Suprapubic skin (tissue), 4 donors: ENCODE data around the gene ATG14. TPM values are rescaled to one million over a fixed set of nuclear protein-coding genes. Genes with fewer than 3 reads are reported as not detected.

Source experiments
- DNase-seq, 2 donors: peaks; one replicate each; pipeline ENCODE4 v3.0.0-alpha.2; 2019; ENCODE audit warnings: low spot score in 2 of 2
- H3K27ac ChIP-seq: fragments of 200-600 bp; sonication (generic); one replicate; pipeline ENCODE4 v1.5.1; 2019
- H3K27me3 ChIP-seq: fragments of 200-600 bp; sonication (generic); one replicate; pipeline ENCODE4 v1.5.1; 2019
- H3K36me3 ChIP-seq: fragments of 200-600 bp; sonication (generic); one replicate; pipeline ENCODE4 v1.5.1; 2019
- H3K4me1 ChIP-seq: fragments of 200-600 bp; sonication (generic); one replicate; pipeline ENCODE4 v1.5.1; 2019
- H3K4me3 ChIP-seq: fragments of 200-600 bp; sonication (generic); one replicate; pipeline ENCODE4 v1.5.1; 2019; ENCODE audit warnings: mild to moderate bottlenecking
- H3K9me3 ChIP-seq: fragments of 200-600 bp; sonication (generic); one replicate; pipeline ENCODE4 v1.5.1; 2019
- EP300 ChIP-seq: sonication (generic); formaldehyde crosslinking; IDR thresholded peaks from one replicate; pipeline ENCODE4 v1.6.1; 2017; ENCODE audit warnings: antibody characterized with exemption
- POLR2A ChIP-seq, 2 donors: fragments of 450-650 bp; IDR thresholded peaks; one replicate each; pipeline ENCODE4 v1.6.1; 2017; ENCODE audit warnings: antibody characterized with exemption in 2 of 2, mild to moderate bottlenecking in 2 of 2, moderate library complexity in 2 of 2
- POLR2AphosphoS5 ChIP-seq, 3 donors: sonication (generic); formaldehyde crosslinking; IDR thresholded peaks; one replicate each; pipeline ENCODE4 v1.6.1; 2017; ENCODE audit warnings: antibody characterized with exemption in 3 of 3
- WGBS: methylation state at CpG from one replicate; pipeline ENCODE4 v1.1.5; 2018; 5-methylcytosine and 5-hydroxymethylcytosine counted together
- total RNA-seq, 4 donors: library from RNA; depleted of rRNA; stranded (reverse); fragments of >200 nt; gene quantifications; one replicate each; pipeline ENCODE4 v1.1.0, GENCODE V29; 2016
- TF ChIP-seq, protein P1 (sequence below), 2 donors: fragments of 200-600 bp in 1 of 2; fragments of 450-650 bp in 1 of 2; sonication (generic) in 1 of 2; IDR thresholded peaks; one replicate each; pipeline ENCODE4 v1.5.1; 2016 to 2019; ENCODE audit warnings: antibody characterized with exemption in 2 of 2, mild to moderate bottlenecking in 1 of 2, moderate library complexity in 1 of 2

ATG14 gene
- total RNA-seq, 4 donors from 2014 or later = 8.5 to 27.6 (median 14.8) TPM

GRCh38 chr14:55401751-55402150, 9.9 kb downstream of the ATG14 start:
- Histone ChIP-seq H3K27ac (no peak overlapping the region), H3K4me1 (peaks cover 8% of the 10 kb centered on the region), H3K9me3 (no peaks in the 10 kb centered on the region), H3K4me3 (no peak overlapping the region), H3K36me3 (no peaks in the 10 kb centered on the region), H3K27me3 (no peaks in the 10 kb centered on the region)
- DNase-seq = no peak
- 86% methylated on average over 6 of the region's 6 CpGs for WGBS
- TF ChIP-seq POLR2AphosphoS5 (IDR thresholded peaks at IDR 0.05) = no peak
- TF ChIP-seq, protein P1, sequence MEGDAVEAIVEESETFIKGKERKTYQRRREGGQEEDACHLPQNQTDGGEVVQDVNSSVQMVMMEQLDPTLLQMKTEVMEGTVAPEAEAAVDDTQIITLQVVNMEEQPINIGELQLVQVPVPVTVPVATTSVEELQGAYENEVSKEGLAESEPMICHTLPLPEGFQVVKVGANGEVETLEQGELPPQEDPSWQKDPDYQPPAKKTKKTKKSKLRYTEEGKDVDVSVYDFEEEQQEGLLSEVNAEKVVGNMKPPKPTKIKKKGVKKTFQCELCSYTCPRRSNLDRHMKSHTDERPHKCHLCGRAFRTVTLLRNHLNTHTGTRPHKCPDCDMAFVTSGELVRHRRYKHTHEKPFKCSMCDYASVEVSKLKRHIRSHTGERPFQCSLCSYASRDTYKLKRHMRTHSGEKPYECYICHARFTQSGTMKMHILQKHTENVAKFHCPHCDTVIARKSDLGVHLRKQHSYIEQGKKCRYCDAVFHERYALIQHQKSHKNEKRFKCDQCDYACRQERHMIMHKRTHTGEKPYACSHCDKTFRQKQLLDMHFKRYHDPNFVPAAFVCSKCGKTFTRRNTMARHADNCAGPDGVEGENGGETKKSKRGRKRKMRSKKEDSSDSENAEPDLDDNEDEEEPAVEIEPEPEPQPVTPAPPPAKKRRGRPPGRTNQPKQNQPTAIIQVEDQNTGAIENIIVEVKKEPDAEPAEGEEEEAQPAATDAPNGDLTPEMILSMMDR (IDR thresholded peaks at IDR 0.05) = no peak
- TF ChIP-seq POLR2A (IDR thresholded peaks at IDR 0.05) = no peak
- no peak for TF ChIP-seq EP300

DNA sequence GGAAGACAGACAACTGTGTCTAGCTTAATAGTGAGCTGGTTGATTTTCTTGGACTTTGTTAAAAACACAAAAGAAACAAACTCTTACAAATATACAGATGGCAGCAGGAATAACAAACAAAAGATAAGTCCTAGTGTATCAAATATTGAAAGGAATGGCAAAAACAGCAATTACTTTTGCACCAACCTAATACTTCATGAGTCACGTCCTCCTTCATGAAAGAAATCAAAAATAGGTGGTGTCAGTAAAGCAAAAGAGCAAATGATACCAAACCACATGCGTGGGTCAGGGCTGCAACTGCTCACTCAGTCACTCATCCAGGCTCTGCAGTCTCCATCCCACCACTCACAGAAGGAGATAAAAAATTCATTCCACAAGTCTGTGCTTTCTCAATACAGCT, 11.8 kb downstream of the ATG14 start:
- DNase-seq = no peak
- Histone ChIP-seq H3K4me3 (no peak overlapping the region), H3K27me3 (no peaks in the 10 kb centered on the region), H3K4me1 (peaks cover 8% of the 10 kb centered on the region), H3K27ac (no peak overlapping the region), H3K36me3 (peaks cover 10% of the 10 kb centered on the region), H3K9me3 (no peaks in the 10 kb centered on the region)
- TF ChIP-seq POLR2A (IDR thresholded peaks at IDR 0.05) (no peak), EP300 (no peak), POLR2AphosphoS5 (IDR thresholded peaks at IDR 0.05) (no peak)
- TF ChIP-seq, protein P1 (IDR thresholded peaks at IDR 0.05) = no peak
- WGBS = 76% methylated on average over 2 of the region's 2 CpGs

- WGBS = 97% methylated on average over 1 of the region's 1 CpG
- H3K4me3 ChIP-seq = no peak overlapping the region
- peaks cover 16% of the 10 kb centered on the region for H3K36me3 ChIP-seq
- no peak for DNase-seq
- peaks cover 8% of the 10 kb centered on the region for H3K4me1 ChIP-seq
- peak overlapping the region; percentile 31 for H3K27ac ChIP-seq
- no peaks in the 10 kb centered on the region for H3K27me3 ChIP-seq
- no peaks in the 10 kb centered on the region for H3K9me3 ChIP-seq
- TF ChIP-seq POLR2A (IDR thresholded peaks at IDR 0.05) (no peak), POLR2AphosphoS5 (IDR thresholded peaks at IDR 0.05) (no peak), EP300 (no peak)
- TF ChIP-seq, protein P1 (IDR thresholded peaks at IDR 0.05) = no peak
Observed at GRCh38 chr14:55399183-55399582, 12.4 kb downstream of the ATG14 start.

GRCh38 chr14:55398679-55399078, 13.0 kb downstream of the ATG14 start:
- Histone ChIP-seq H3K4me3 (no peak overlapping the region), H3K4me1 (peaks cover 8% of the 10 kb centered on the region), H3K9me3 (no peaks in the 10 kb centered on the region), H3K27me3 (no peaks in the 10 kb centered on the region), H3K27ac (no peak overlapping the region), H3K36me3 (peaks cover 19% of the 10 kb centered on the region)
- no peak for DNase-seq
- TF ChIP-seq POLR2AphosphoS5 (IDR thresholded peaks at IDR 0.05) = peak in 1 of 3 donors; percentile 23
- TF ChIP-seq, protein P1 (IDR thresholded peaks at IDR 0.05) = no peak
- 79% methylated on average over 5 of the region's 5 CpGs for WGBS

GRCh38 chr14:55389330-55389729, 22.3 kb downstream of the ATG14 start:
- Histone ChIP-seq H3K4me1 (no peaks in the 10 kb centered on the region), H3K27me3 (no peaks in the 10 kb centered on the region), H3K9me3 (no peaks in the 10 kb centered on the region), H3K36me3 (peaks cover 68% of the 10 kb centered on the region), H3K4me3 (no peak overlapping the region), H3K27ac (no peak overlapping the region)
- TF ChIP-seq EP300 (no peak), POLR2AphosphoS5 (IDR thresholded peaks at IDR 0.05) (no peak), POLR2A (IDR thresholded peaks at IDR 0.05) (no peak)
- TF ChIP-seq, protein P1 (IDR thresholded peaks at IDR 0.05) = no peak
- WGBS = 82% methylated on average over 4 of the region's 4 CpGs
- no peak for DNase-seq
